Measurements from ENCODE around the gene OR4D5.

- no peak for TF ChIP-seq EZH2phosphoT487 (IDR thresholded peaks at IDR 0.05; ENCODE audit: borderline replicate concordance)
- no peak for TF ChIP-seq CTCF (conservative IDR thresholded peaks at IDR 0.05; ENCODE audit: low read length)
Observed at GRCh38 chr11:123956752-123957151, 17.3 kb downstream of the OR4D5 start.

Measured in Loucy (cell line).